ENCODE measurements around the gene USP17L28.
"Not testable (repeated sequence)": the region's sequence is repeated elsewhere in the genome, so short reads cannot be mapped to it uniquely, and the experiment has no call there.

The USP17L28 gene

GRCh38 chr4:9348593-9348992 is at the start of gene USP17L28:
Gene USP17L28, plus strand, starts transcription at chr4:9348893. Its CDS starts 0 bp downstream, at chr4:9348893.
- H3K9ac ChIP-seq (ENCODE audit: low read depth, low read length); H3K4me1 ChIP-seq (ENCODE audit: control insufficient read depth, insufficient read depth, low read length); H3K27me3 ChIP-seq (ENCODE audit: control insufficient read depth, insufficient read depth, low read length); H3K4me3 ChIP-seq (ENCODE audit: low read depth, low read length); H3K36me3 ChIP-seq (ENCODE audit: control insufficient read depth, insufficient read depth, low read length); H3K9me3 ChIP-seq (ENCODE audit: control insufficient read depth, insufficient read depth, low read length): not testable (repeated sequence)

- not testable (repeated sequence) for H3K9ac ChIP-seq (ENCODE audit: low read depth, low read length); H3K4me1 ChIP-seq (ENCODE audit: control insufficient read depth, insufficient read depth, low read length); H3K9me3 ChIP-seq (ENCODE audit: control insufficient read depth, insufficient read depth, low read length); H3K36me3 ChIP-seq (ENCODE audit: control insufficient read depth, insufficient read depth, low read length); H3K27me3 ChIP-seq (ENCODE audit: control insufficient read depth, insufficient read depth, low read length); H3K4me3 ChIP-seq (ENCODE audit: low read depth, low read length)
Observed at GRCh38 chr4:9324191-9324590, 24.5 kb upstream of the USP17L28 start.

- not testable (repeated sequence) for H3K9ac ChIP-seq (ENCODE audit: low read depth, low read length)
Observed at GRCh38 chr4:9324865-9325264, 23.8 kb upstream of the USP17L28 start, which contains the start of gene USP17L24. Gene USP17L24, plus strand, starts transcription at chr4:9325165. Its CDS starts 0 bp downstream, at chr4:9325165.

GRCh38 chr4:9329611-9330010 is 19.1 kb upstream of the USP17L28 start, which contains the start of gene USP17L25:
Gene USP17L25, plus strand, starts transcription at chr4:9329911. Its CDS starts 0 bp downstream, at chr4:9329911.
- not testable (repeated sequence) for H3K4me1 ChIP-seq (ENCODE audit: control insufficient read depth, insufficient read depth, low read length); H3K9ac ChIP-seq (ENCODE audit: low read depth, low read length); H3K4me3 ChIP-seq (ENCODE audit: low read depth, low read length)

More at GRCh38 chr4:9324865-9325264, 23.8 kb upstream of the USP17L28 start, which contains the start of gene USP17L24:
- not testable (repeated sequence) for H3K9me3 ChIP-seq (ENCODE audit: control insufficient read depth, insufficient read depth, low read length); H3K36me3 ChIP-seq (ENCODE audit: control insufficient read depth, insufficient read depth, low read length); H3K4me3 ChIP-seq (ENCODE audit: low read depth, low read length); H3K27me3 ChIP-seq (ENCODE audit: control insufficient read depth, insufficient read depth, low read length); H3K4me1 ChIP-seq (ENCODE audit: control insufficient read depth, insufficient read depth, low read length)

GRCh38 chr4:9334358-9334757 is 14.3 kb upstream of the USP17L28 start, which contains the start of gene USP17L26:
Gene USP17L26, plus strand, starts transcription at chr4:9334658. Its CDS starts 0 bp downstream, at chr4:9334658.
- not testable (repeated sequence) for H3K9ac ChIP-seq (ENCODE audit: low read depth, low read length); H3K36me3 ChIP-seq (ENCODE audit: control insufficient read depth, insufficient read depth, low read length); H3K4me1 ChIP-seq (ENCODE audit: control insufficient read depth, insufficient read depth, low read length); H3K4me3 ChIP-seq (ENCODE audit: low read depth, low read length); H3K27me3 ChIP-seq (ENCODE audit: control insufficient read depth, insufficient read depth, low read length); H3K9me3 ChIP-seq (ENCODE audit: control insufficient read depth, insufficient read depth, low read length)

More at GRCh38 chr4:9329611-9330010, 19.1 kb upstream of the USP17L28 start, which contains the start of gene USP17L25:
- H3K27me3 ChIP-seq (ENCODE audit: control insufficient read depth, insufficient read depth, low read length); H3K9me3 ChIP-seq (ENCODE audit: control insufficient read depth, insufficient read depth, low read length); H3K36me3 ChIP-seq (ENCODE audit: control insufficient read depth, insufficient read depth, low read length): not testable (repeated sequence)

GRCh38 chr4:9339103-9339502 is 9.6 kb upstream of the USP17L28 start, which contains the start of gene USP17L5:
Gene USP17L5, plus strand, starts transcription at chr4:9339403. Its CDS starts 0 bp downstream, at chr4:9339403.
- not testable (repeated sequence) for H3K9ac ChIP-seq (ENCODE audit: low read depth, low read length); H3K9me3 ChIP-seq (ENCODE audit: control insufficient read depth, insufficient read depth, low read length); H3K4me1 ChIP-seq (ENCODE audit: control insufficient read depth, insufficient read depth, low read length); H3K4me3 ChIP-seq (ENCODE audit: low read depth, low read length); H3K36me3 ChIP-seq (ENCODE audit: control insufficient read depth, insufficient read depth, low read length); H3K27me3 ChIP-seq (ENCODE audit: control insufficient read depth, insufficient read depth, low read length)

- not testable (repeated sequence) for H3K27me3 ChIP-seq (ENCODE audit: control insufficient read depth, insufficient read depth, low read length); H3K4me3 ChIP-seq (ENCODE audit: low read depth, low read length); H3K36me3 ChIP-seq (ENCODE audit: control insufficient read depth, insufficient read depth, low read length); H3K4me1 ChIP-seq (ENCODE audit: control insufficient read depth, insufficient read depth, low read length); H3K9me3 ChIP-seq (ENCODE audit: control insufficient read depth, insufficient read depth, low read length); H3K9ac ChIP-seq (ENCODE audit: low read depth, low read length)
Observed at GRCh38 chr4:9343848-9344247, 4.8 kb upstream of the USP17L28 start, which contains the start of gene USP17L27. Gene USP17L27, plus strand, starts transcription at chr4:9344148. Its CDS starts 0 bp downstream, at chr4:9344148.

GRCh38 chr4:9350866-9351265 is 2.2 kb downstream of the USP17L28 start:
- not testable (repeated sequence) for H3K4me3 ChIP-seq (ENCODE audit: low read depth, low read length); H3K9me3 ChIP-seq (ENCODE audit: control insufficient read depth, insufficient read depth, low read length); H3K27me3 ChIP-seq (ENCODE audit: control insufficient read depth, insufficient read depth, low read length); H3K4me1 ChIP-seq (ENCODE audit: control insufficient read depth, insufficient read depth, low read length); H3K36me3 ChIP-seq (ENCODE audit: control insufficient read depth, insufficient read depth, low read length); H3K9ac ChIP-seq (ENCODE audit: low read depth, low read length)

- not testable (repeated sequence) for H3K4me1 ChIP-seq (ENCODE audit: control insufficient read depth, insufficient read depth, low read length); H3K9ac ChIP-seq (ENCODE audit: low read depth, low read length); H3K4me3 ChIP-seq (ENCODE audit: low read depth, low read length); H3K9me3 ChIP-seq (ENCODE audit: control insufficient read depth, insufficient read depth, low read length); H3K36me3 ChIP-seq (ENCODE audit: control insufficient read depth, insufficient read depth, low read length); H3K27me3 ChIP-seq (ENCODE audit: control insufficient read depth, insufficient read depth, low read length)
Observed at GRCh38 chr4:9353338-9353737, 4.6 kb downstream of the USP17L28 start, which contains the start of gene USP17L29. Gene USP17L29, plus strand, starts transcription at chr4:9353638. Its CDS starts 0 bp downstream, at chr4:9353638.

GRCh38 chr4:9362829-9363228 is 14.1 kb downstream of the USP17L28 start, which contains the start of gene USP17L30:
Gene USP17L30, plus strand, starts transcription at chr4:9363129. Its CDS starts 0 bp downstream, at chr4:9363129.
- not testable (repeated sequence) for H3K36me3 ChIP-seq (ENCODE audit: control insufficient read depth, insufficient read depth, low read length); H3K9me3 ChIP-seq (ENCODE audit: control insufficient read depth, insufficient read depth, low read length); H3K27me3 ChIP-seq (ENCODE audit: control insufficient read depth, insufficient read depth, low read length); H3K9ac ChIP-seq (ENCODE audit: low read depth, low read length); H3K4me3 ChIP-seq (ENCODE audit: low read depth, low read length); H3K4me1 ChIP-seq (ENCODE audit: control insufficient read depth, insufficient read depth, low read length)

GRCh38 chr4:9379881-9380280 is 31.2 kb downstream of the USP17L28 start:
- H3K36me3 ChIP-seq (ENCODE audit: control insufficient read depth, insufficient read depth, low read length); H3K4me1 ChIP-seq (ENCODE audit: control insufficient read depth, insufficient read depth, low read length): not testable (repeated sequence)

GRCh38 chr4:9381012-9381534 is 32.4 kb downstream of the USP17L28 start:
- H3K9me3 ChIP-seq (ENCODE audit: control insufficient read depth, insufficient read depth, low read length); H3K9ac ChIP-seq (ENCODE audit: low read depth, low read length); H3K27me3 ChIP-seq (ENCODE audit: control insufficient read depth, insufficient read depth, low read length); H3K36me3 ChIP-seq (ENCODE audit: control insufficient read depth, insufficient read depth, low read length); H3K4me1 ChIP-seq (ENCODE audit: control insufficient read depth, insufficient read depth, low read length): not testable (repeated sequence)
- peak overlapping the region; percentile 31 for H3K4me3 ChIP-seq (ENCODE audit: low read depth, low read length)

More at GRCh38 chr4:9379881-9380280, 31.2 kb downstream of the USP17L28 start:
- not testable (repeated sequence) for H3K9ac ChIP-seq (ENCODE audit: low read depth, low read length); H3K27me3 ChIP-seq (ENCODE audit: control insufficient read depth, insufficient read depth, low read length); H3K9me3 ChIP-seq (ENCODE audit: control insufficient read depth, insufficient read depth, low read length); H3K4me3 ChIP-seq (ENCODE audit: low read depth, low read length)

Data from iPS-15b (cell line).